AG04449 (cell line): ENCODE measurements around the gene CD4.

Experiments
- CTCF ChIA-PET: fragments of 350-600 bp; formaldehyde crosslinking; extraction: SDS; loops from one replicate; lab custom pipeline; 2021; ENCODE audit warnings: antibody characterized with exemption; lab: Yijun Ruan, JAX
- POLR2A ChIA-PET: fragments of 400-600, 350-600 bp; formaldehyde crosslinking; extraction: SDS; loops from one replicate; lab custom pipeline; 2020; ENCODE audit warnings: antibody characterized with exemption, inconsistent platforms; lab: Yijun Ruan, JAX
- DNase-seq: peaks from one replicate; pipeline ENCODE4 v3.0.0-alpha.2; 2010; ENCODE audit warnings: low read depth, low spot score
- H3K4me3 ChIP-seq: 2 replicates; pipeline ENCODE4 v1.5.1; 2011; ENCODE audit warnings: low read depth, mild to moderate bottlenecking, control low read depth, low read length
- TF ChIP-seq, protein P1 (sequence below): IDR thresholded peaks from one replicate; pipeline ENCODE4 v1.5.1; 2011; ENCODE audit warnings: mild to moderate bottlenecking, moderate library complexity, low read length, control low read depth, inconsistent platforms; ENCODE audit not compliant: insufficient read depth; ENCODE audit errors: missing control alignments

Gene CD4

DNA sequence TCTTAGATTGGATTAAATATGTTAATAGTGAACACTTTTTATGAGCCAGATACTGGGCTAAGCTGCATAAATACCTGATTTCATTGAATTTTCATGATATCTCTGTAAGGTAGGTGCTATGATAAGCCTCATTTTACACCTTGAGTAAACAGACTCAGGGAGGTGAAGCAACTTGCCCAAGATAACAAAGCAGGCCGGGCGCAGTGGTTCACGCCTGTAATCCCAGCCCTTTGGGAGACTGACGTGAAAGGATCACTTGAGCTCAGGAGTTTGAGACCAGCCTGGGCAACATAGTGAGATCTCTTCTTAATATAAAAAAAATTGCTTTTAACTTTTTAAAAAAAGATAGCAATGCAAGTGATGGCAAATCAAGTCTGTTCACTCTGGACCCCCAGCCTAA, 52.7 kb downstream of the CD4 start:
- POLR2A ChIA-PET = interaction anchor here (1.1 to 5.5 kb wide), 3 partner anchors 9 to 13 kb away, joined by 3 to 43 read pairs (median 17); partner anchors contain the start of genes CDCA3, P3H3 and USP5

DNA sequence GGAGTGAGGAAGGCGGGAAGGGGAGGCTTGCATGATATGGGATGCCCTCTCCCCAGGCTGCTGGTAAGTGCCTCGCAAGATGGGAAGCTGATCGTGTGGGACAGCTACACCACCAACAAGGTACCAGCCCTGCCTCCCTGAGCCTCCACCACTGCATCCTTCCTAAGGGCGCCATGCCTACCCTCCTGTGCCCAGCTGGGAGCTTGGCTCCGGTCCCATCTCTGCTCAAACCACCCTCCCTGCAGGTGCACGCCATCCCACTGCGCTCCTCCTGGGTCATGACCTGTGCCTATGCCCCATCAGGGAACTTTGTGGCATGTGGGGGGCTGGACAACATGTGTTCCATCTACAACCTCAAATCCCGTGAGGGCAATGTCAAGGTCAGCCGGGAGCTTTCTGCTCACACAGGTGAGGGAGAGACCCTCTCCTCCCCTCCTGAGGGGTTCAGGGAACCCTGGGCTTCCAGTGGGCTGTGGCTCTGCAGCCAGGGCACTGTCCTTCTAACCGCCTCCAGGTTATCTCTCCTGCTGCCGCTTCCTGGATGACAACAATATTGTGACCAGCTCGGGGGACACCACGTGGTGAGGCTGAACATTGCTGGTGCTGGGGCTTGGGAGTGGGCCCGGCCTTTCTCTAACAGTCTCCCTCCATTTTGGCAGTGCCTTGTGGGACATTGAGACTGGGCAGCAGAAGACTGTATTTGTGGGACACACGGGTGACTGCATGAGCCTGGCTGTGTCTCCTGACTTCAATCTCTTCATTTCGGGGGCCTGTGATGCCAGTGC, 54.0 kb downstream of the CD4 start:
- CTCF ChIA-PET = interaction anchor here (1.5 to 18.1 kb wide), 3 partner anchors 13 to 90 kb away, joined by 3 to 316 read pairs (median 14); partner anchors contain the start of genes MLF2 and P3H3
- POLR2A ChIA-PET = interaction anchor here (1.0 to 5.5 kb wide), 6 partner anchors 8 to 308 kb away, joined by 3 to 43 read pairs (median 5); partner anchors contain the start of genes CDCA3, P3H3, TPI1 and USP5

More for the DNA sequence above, 52.7 kb downstream of the CD4 start:
- CTCF ChIA-PET = interaction anchor here (0.5 to 18.1 kb wide), 5 partner anchors 9 to 89 kb away, joined by 3 to 316 read pairs (median 11); partner anchors contain the start of genes CDCA3, MLF2, P3H3 and SPSB2
- TF ChIP-seq, protein P1, sequence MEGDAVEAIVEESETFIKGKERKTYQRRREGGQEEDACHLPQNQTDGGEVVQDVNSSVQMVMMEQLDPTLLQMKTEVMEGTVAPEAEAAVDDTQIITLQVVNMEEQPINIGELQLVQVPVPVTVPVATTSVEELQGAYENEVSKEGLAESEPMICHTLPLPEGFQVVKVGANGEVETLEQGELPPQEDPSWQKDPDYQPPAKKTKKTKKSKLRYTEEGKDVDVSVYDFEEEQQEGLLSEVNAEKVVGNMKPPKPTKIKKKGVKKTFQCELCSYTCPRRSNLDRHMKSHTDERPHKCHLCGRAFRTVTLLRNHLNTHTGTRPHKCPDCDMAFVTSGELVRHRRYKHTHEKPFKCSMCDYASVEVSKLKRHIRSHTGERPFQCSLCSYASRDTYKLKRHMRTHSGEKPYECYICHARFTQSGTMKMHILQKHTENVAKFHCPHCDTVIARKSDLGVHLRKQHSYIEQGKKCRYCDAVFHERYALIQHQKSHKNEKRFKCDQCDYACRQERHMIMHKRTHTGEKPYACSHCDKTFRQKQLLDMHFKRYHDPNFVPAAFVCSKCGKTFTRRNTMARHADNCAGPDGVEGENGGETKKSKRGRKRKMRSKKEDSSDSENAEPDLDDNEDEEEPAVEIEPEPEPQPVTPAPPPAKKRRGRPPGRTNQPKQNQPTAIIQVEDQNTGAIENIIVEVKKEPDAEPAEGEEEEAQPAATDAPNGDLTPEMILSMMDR = no peak
- DNase-seq = no peak
- no peak overlapping the region for H3K4me3 ChIP-seq

DNA sequence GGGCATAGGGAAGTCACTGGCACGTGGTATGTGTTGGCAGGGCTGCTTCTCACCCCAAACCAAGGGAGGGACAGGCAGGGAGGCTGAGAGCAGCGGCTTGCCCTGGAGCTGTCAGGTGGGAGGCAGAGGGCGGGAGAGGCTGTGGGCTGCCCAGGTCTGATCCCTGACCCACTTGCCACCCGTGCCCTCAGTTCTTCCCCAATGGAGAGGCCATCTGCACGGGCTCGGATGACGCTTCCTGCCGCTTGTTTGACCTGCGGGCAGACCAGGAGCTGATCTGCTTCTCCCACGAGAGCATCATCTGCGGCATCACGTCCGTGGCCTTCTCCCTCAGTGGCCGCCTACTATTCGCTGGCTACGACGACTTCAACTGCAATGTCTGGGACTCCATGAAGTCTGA, 56.1 kb downstream of the CD4 start:
- no peak for DNase-seq
- no peak overlapping the region for H3K4me3 ChIP-seq
- ChIA-PET POLR2A (interaction anchor here (2.1 kb wide), 1 partner anchor 16 kb away, joined by 14 read pairs; the partner anchor contains the start of gene P3H3), CTCF (interaction anchor here (18.1 kb wide), 1 partner anchor 15 kb away, joined by 316 read pairs; the partner anchor contains the start of gene P3H3)
- TF ChIP-seq, protein P1 = no peak

More for the DNA sequence above, 54.0 kb downstream of the CD4 start:
- TF ChIP-seq, protein P1 = no peak
- H3K4me3 ChIP-seq = no peak overlapping the region
- no peak for DNase-seq

DNA sequence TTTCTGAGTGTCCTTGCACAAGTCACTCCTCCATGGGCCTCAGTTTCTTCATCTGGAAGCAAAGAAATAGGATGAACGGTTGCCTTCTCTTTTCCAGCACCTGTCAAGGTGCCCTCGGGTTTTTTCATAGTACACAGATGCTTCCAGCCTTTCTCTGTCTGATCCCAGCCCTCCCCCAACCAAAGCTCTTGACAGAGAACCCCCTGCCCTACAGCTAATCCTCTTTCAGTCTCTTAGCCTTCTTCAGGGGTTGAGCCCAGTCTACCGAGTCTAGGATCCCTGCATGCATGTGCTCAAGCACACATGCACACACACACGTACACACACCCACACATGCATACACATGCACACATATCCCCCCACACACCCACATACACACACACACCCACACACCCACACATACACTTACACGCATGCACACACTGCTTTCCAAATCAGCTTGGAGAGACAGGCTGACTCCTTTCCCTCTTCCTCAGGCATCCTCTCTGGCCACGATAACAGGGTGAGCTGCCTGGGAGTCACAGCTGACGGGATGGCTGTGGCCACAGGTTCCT, 57.1 kb downstream of the CD4 start:
- CTCF ChIA-PET = interaction anchor here (1.2 to 18.1 kb wide), 3 partner anchors 9 to 23 kb away, joined by 3 to 316 read pairs (median 3); partner anchors contain the start of gene P3H3
- DNase-seq = no peak
- POLR2A ChIA-PET = no interaction called here
- TF ChIP-seq, protein P1 = no peak
- H3K4me3 ChIP-seq = no peak overlapping the region

DNA sequence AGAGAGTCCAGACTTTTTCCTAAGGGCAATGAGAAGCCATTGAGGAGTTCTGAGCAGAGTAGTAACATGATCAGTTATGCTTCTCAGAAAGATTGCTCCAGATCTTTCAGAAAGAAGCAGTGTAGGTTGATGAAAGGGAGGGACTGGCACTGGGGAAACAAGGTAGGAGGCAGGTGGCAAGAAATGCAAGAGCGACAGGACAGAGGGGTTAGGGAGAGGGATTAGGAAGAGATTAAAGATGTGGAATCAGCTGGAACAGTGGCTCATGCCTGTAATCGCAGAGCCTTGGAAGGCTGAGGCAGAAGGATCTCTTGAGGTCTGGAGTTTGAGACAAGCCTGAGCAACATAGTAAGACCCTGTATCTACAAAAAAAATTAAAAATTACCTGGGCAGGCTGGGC, 58.3 kb downstream of the CD4 start:
- H3K4me3 ChIP-seq = no peak overlapping the region
- POLR2A ChIA-PET = interaction anchor here (8.8 kb wide), 1 partner anchor 22 kb away, joined by 164 read pairs; the partner anchor contains the start of genes SPSB2 and TPI1
- CTCF ChIA-PET = interaction anchor here (1.3 to 18.1 kb wide), 4 partner anchors 8 to 25 kb away, joined by 5 to 316 read pairs (median 10); partner anchors contain the start of genes P3H3, SPSB2 and TPI1
- TF ChIP-seq, protein P1 = no peak
- DNase-seq = no peak
